ENCODE measurements around the gene VPS52.

The VPS52 gene

DNA sequence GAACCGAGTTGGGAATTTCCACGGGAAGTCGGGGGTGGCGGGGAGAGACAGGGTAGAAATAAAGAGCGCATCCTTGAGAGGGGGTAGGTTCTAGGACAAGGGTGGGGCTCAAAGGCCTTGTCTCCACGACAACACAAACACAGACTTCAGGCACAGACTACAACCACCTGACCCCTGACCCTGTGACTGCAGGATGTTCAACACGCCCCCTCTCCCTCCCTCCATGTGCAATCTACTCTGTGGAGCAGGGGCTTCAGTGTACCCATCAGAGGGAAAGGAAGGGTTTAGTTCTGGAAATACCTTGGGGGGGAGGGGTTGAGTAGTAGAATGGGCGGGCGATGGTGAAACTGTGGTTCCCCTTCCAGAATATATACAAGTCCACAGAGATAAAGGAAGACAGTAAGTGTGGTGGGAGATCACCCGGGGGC is 42.9 kb upstream of the VPS52 start:
- in situ Hi-C loops (cut with HindIII; ENCODE audit: low sequenced_read_pairs), result no loop called here
- TF ChIP-seq, protein P1, sequence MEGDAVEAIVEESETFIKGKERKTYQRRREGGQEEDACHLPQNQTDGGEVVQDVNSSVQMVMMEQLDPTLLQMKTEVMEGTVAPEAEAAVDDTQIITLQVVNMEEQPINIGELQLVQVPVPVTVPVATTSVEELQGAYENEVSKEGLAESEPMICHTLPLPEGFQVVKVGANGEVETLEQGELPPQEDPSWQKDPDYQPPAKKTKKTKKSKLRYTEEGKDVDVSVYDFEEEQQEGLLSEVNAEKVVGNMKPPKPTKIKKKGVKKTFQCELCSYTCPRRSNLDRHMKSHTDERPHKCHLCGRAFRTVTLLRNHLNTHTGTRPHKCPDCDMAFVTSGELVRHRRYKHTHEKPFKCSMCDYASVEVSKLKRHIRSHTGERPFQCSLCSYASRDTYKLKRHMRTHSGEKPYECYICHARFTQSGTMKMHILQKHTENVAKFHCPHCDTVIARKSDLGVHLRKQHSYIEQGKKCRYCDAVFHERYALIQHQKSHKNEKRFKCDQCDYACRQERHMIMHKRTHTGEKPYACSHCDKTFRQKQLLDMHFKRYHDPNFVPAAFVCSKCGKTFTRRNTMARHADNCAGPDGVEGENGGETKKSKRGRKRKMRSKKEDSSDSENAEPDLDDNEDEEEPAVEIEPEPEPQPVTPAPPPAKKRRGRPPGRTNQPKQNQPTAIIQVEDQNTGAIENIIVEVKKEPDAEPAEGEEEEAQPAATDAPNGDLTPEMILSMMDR (IDR thresholded peaks at IDR 0.05; ENCODE audit: low read depth, low read length), result no peak
- DNase-seq (ENCODE audit: low read depth, low spot score), result peak; percentile 72
- H3K4me3 ChIP-seq (ENCODE audit: low read depth, low read length), result peak overlapping the region; percentile 83

DNA sequence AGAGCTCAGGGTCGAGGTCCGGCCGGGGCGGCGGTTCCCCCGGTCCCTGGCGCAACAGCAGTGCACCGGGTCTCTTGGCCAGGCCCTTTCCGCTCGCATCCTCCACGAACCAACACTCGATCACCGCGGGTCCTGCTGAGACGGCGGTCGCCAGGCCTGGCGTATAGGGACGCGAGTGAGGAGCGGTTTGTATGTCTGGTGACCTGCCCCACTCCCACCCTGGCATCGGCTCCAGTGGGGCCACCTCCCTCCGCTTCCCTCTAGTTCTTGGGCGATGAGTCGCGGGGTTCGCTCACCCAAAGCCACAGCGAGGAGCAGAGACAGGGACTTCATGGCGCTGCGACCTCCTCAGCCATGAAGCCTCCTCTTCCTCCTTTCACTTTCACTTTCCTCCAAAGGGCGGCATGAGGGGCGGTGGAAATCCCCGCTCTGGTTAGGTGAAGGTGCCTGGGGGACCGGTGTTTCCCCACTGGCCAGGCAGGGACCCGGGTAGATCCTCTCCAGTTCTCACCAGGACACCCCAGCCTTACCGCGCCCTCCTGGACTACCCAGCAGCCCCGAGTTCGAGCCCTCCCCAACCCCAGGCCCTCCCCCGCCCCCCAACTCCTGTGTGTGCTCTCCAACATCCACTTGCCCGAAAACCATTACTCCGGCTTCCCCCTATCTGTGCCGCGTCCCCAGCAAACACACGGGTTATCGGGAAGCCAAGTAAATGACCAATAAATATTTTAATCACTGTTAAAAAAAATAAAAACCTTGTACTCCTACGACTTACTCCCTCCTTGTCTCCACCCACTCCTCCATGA is 42.2 kb upstream of the VPS52 start, which contains the start of gene TAPBP:
TAPBP (minus strand) TSS at position 370 of the 806 bp plus-strand sequence; CDS start at position 333, 37 bp downstream.
- TF ChIP-seq, protein P1 (IDR thresholded peaks at IDR 0.05; ENCODE audit: low read depth, low read length), result no peak
- peak within 1 kb of the TSS; percentile 83 for H3K4me3 ChIP-seq (ENCODE audit: low read depth, low read length)
- in situ Hi-C loops (cut with HindIII; ENCODE audit: low sequenced_read_pairs), result no loop called here
- DNase-seq (ENCODE audit: low read depth, low spot score), result peak; percentile 73

DNA sequence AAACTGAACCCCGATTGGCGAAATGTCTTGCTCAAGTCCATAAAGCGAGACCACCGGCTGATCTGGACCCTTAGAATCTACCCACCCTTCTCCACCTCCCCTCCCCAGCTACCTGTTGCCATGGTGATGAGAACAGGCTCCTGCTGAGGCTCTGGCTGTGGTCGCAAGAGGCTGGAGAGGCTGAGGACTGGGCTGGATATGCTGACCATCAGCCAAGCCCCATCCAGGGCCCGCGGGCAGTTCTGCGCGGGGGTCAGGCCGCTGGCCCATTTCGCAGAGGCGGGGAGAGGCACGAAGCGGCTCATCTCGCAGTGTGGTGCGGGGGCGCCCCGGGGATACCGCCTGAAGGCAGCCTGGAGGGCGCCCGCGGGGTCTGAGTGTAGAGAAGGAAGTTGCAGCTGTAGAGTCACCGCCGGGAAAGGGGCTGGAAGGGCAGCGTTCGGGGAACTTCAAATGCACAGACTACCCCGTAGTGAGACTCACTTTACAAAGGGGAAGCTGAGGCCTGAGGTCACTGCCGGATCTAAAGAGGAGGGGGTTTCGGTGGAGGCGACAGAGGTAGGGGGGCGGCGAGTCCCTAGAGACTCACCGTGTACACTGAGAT is 41.5 kb upstream of the VPS52 start:
- in situ Hi-C loops (cut with HindIII; ENCODE audit: low sequenced_read_pairs), result no loop called here
- DNase-seq (ENCODE audit: low read depth, low spot score), result peak; percentile 36
- H3K4me3 ChIP-seq (ENCODE audit: low read depth, low read length), result peak overlapping the region; percentile 83
- TF ChIP-seq, protein P1 (IDR thresholded peaks at IDR 0.05; ENCODE audit: low read depth, low read length), result no peak

DNA sequence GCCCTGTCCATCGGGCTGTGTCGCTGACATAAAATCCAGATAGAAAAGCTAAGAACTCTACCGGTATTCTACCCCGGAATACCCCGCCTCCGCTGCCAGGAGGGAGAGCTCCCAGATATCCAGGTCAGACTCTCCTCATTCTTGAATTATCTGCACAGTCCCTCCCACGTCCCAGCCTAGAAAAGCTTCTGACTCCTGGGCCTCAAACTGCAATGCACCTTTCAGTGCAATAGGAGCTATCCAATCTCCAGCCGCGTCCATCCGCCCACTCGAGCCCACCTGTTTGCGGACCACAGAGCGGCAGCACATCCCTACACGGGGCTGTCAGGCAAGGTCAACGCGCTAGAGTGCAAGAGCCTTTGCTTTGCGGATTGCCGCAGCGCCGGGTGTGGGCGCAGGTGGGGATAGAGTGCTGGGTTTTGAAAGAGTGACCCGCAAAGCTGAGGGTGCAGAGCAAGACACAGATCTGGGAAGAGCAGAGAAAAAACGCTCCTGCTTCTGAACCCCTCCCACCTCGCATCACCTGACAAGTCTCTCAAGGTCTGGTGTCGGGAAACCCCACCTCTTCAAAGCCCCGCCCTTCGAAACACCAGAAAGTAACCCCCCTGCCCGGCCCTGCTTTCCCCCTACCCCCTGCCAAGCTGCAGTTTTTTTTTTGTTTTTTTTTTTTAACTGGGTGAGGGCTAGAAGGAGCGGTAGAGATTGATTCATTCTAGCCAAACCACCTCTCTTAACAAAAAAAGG is 40.9 kb upstream of the VPS52 start:
- DNase-seq (ENCODE audit: low read depth, low spot score), result peak; percentile 70
- TF ChIP-seq, protein P1 (IDR thresholded peaks at IDR 0.05; ENCODE audit: low read depth, low read length), result no peak
- H3K4me3 ChIP-seq (ENCODE audit: low read depth, low read length), result peak overlapping the region; percentile 83
- in situ Hi-C loops (cut with HindIII; ENCODE audit: low sequenced_read_pairs), result no loop called here

DNA sequence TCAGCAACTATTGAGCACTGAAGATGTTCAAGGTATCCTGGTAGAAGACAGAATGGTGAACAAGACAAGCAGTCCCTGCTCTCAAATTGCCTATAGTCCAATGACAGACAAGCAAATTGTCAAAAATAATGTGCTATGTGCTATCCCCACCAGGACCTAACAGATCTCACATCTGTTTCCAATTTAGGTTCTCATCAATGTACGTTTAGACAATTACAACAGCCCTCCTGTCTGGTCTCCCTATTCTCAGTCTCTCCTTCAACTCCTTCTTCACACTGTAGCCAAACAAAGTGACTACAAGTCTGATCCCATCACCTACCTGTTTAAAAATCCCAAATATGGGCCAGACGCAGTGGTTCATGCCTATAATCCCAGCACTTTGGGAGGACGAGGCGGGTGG is 34.7 kb upstream of the VPS52 start:
- in situ Hi-C loops (cut with HindIII; ENCODE audit: low sequenced_read_pairs), result no loop called here
- TF ChIP-seq, protein P1 (IDR thresholded peaks at IDR 0.05; ENCODE audit: low read depth, low read length), result no peak

DNA sequence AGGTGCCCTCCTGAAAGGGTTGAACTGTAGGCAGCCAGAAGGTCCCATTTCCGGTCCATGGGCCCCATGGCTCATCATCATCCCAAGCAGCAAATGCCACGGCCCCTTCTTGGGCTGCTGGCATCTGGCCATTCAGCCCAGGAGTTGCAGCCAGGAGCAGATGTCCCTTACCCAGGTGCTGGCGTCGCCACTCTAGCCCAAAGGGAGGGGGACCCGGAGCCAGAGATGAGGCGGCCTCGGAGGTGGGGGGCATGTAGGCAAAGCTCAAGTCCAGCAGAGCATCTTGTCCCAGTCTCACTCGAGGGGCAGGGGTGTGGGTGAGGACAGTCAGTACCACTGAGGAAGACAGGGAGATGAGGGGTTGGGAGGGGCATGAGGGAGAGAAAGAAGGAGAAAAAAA is 33.4 kb upstream of the VPS52 start:
- H3K4me3 ChIP-seq (ENCODE audit: low read depth, low read length), result no peak overlapping the region
- TF ChIP-seq, protein P1 (IDR thresholded peaks at IDR 0.05; ENCODE audit: low read depth, low read length), result no peak
- in situ Hi-C loops (cut with HindIII; ENCODE audit: low sequenced_read_pairs), result no loop called here
- DNase-seq (ENCODE audit: low read depth, low spot score), result no peak

More for the DNA sequence above, 34.7 kb upstream of the VPS52 start:
- no peak overlapping the region for H3K4me3 ChIP-seq (ENCODE audit: low read depth, low read length)
- DNase-seq (ENCODE audit: low read depth, low spot score), result no peak

Data from astrocyte of the spinal cord (primary cell).